Hippocampal formation (tissue), 2 donors: ENCODE data around the gene NUTF2.
"Not testable (repeated sequence)": the region's sequence is repeated elsewhere in the genome, so short reads cannot be mapped to it uniquely, and the experiment has no call there.

Experiments used
- DNase-seq, 2 donors: peaks; one replicate each; lab custom pipeline; 2025; lab: John Stamatoyannopoulos, UW

NUTF2 gene

GRCh38 chr16:67864044-67864443 lies 17.3 kb downstream of the NUTF2 start:
- DNase-seq = not testable (repeated sequence)

GRCh38 chr16:67864594-67864993 lies 17.9 kb downstream of the NUTF2 start:
- no peak for DNase-seq

- no peak for DNase-seq
Measured at GRCh38 chr16:67865318-67865717, 18.6 kb downstream of the NUTF2 start.

- no peak for DNase-seq
Measured at GRCh38 chr16:67868290-67868689, 21.6 kb downstream of the NUTF2 start.

GRCh38 chr16:67869653-67870052 lies 22.9 kb downstream of the NUTF2 start:
- no peak for DNase-seq

GRCh38 chr16:67871256-67871655 lies 24.5 kb downstream of the NUTF2 start:
- DNase-seq = no peak

- DNase-seq = no peak
Measured at GRCh38 chr16:67872131-67872630, 25.4 kb downstream of the NUTF2 start.

- peak; percentile 45 to 73 for DNase-seq
Measured at GRCh38 chr16:67872631-67873434, 26.1 kb downstream of the NUTF2 start, which contains the start of gene EDC4. Gene EDC4, plus strand, starts transcription at chr16:67873052. Its CDS starts 210 bp downstream, at chr16:67873262.

GRCh38 chr16:67873435-67874370 lies 27.0 kb downstream of the NUTF2 start:
- no peak for DNase-seq

GRCh38 chr16:67874372-67874771 lies 27.6 kb downstream of the NUTF2 start:
- no peak for DNase-seq

GRCh38 chr16:67877064-67877463 lies 30.3 kb downstream of the NUTF2 start:
- no peak for DNase-seq

GRCh38 chr16:67878232-67878631 lies 31.5 kb downstream of the NUTF2 start:
- no peak for DNase-seq

GRCh38 chr16:67878846-67879245 lies 32.1 kb downstream of the NUTF2 start:
- DNase-seq = no peak

- DNase-seq = no peak
Measured at GRCh38 chr16:67879462-67879861, 32.7 kb downstream of the NUTF2 start.

- DNase-seq = no peak
Measured at GRCh38 chr16:67879936-67880335, 33.2 kb downstream of the NUTF2 start.

- DNase-seq = no peak
Measured at GRCh38 chr16:67880584-67880983, 33.9 kb downstream of the NUTF2 start.

- DNase-seq = peak; percentile 31 to 61
Measured at GRCh38 chr16:67881621-67882161, 35.0 kb downstream of the NUTF2 start.

- DNase-seq = peak; percentile 80 to 82
Measured at GRCh38 chr16:67882374-67883145, 35.8 kb downstream of the NUTF2 start.

GRCh38 chr16:67883146-67883871 lies 36.6 kb downstream of the NUTF2 start:
- no peak for DNase-seq

- peak in 1 of 2 donors; percentile 47 for DNase-seq
Measured at GRCh38 chr16:67883872-67884261, 37.1 kb downstream of the NUTF2 start.

- DNase-seq = peak; percentile 82 to 89
Measured at GRCh38 chr16:67884684-67885083, 38.0 kb downstream of the NUTF2 start, which contains the start of gene NRN1L. Gene NRN1L, plus strand, starts transcription at chr16:67884885. Its CDS starts 19 bp downstream, at chr16:67884904.
